ENCODE data around the gene TPH2.

Gene TPH2

DNA sequence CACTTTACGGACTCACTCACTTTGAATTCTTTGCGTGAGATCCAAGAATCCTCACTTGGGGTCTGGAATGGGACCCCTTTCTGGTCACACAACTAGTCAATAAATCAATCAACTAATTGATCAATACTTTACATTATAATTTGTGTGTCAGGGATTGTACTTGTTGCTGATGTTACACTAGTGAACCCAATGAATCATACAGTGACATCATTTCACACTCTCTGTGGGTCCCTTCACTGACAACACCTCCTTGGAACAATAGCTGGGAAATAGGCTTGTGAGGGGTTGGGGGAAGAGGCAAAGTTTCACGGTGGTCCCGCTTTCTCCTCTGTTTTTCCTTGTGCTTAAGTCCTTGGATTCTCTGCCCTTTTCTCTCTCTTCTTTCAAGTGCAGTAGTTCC is 35.0 kb downstream of the TPH2 start:
- no peaks in the 10 kb centered on the region for H3K4me1 ChIP-seq (ENCODE audit: insufficient read depth, insufficient read length)
- no peaks in the 10 kb centered on the region for H3K36me3 ChIP-seq (ENCODE audit: insufficient read depth, insufficient read length, low read length)
- TF ChIP-seq ZNF274 (IDR thresholded peaks at IDR 0.05; ENCODE audit: low read depth, low read length), result no peak
- no peak for TF ChIP-seq YY1 (IDR thresholded peaks at IDR 0.05; ENCODE audit: insufficient read depth, insufficient read length)
- TF ChIP-seq SUZ12 (IDR thresholded peaks at IDR 0.05; ENCODE audit: extremely low read depth, insufficient read depth, insufficient read length), result no peak
- no peak for DNase-seq (ENCODE audit: low read depth, low spot score)
- no peaks in the 10 kb centered on the region for H3K9me3 ChIP-seq (ENCODE audit: insufficient read depth, low read length)
- no peak overlapping the region for H3K9ac ChIP-seq (ENCODE audit: insufficient read length, low read depth)
- H3K27me3 ChIP-seq (ENCODE audit: insufficient read depth, insufficient read length), result no peaks in the 10 kb centered on the region
- H3K4me3 ChIP-seq (ENCODE audit: insufficient read length, low read depth), result no peak overlapping the region

DNA sequence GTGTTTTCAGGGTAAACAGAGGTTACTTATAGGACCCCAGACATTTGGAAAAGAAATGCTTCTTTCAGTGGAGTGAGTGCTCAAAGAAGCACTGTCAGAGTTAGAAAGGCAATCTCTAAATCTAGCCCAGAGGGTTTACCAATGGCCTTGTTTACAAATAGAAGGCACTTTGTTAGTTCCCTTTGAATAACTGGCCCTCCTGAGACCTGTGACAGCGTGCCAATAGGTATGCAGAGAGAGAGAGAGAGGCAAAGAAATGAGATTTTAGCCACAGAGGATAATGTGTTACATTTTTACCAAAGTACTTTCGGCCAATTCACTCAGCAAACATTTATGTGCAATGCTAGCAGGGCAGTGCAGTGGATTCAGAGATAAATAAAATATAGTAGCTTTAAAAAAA is 41.9 kb downstream of the TPH2 start:
- Histone ChIP-seq H3K9ac (ENCODE audit: insufficient read length, low read depth) (no peak overlapping the region), H3K4me1 (ENCODE audit: insufficient read depth, insufficient read length) (peaks cover 3% of the 10 kb centered on the region), H3K27me3 (ENCODE audit: insufficient read depth, insufficient read length) (no peaks in the 10 kb centered on the region), H3K4me3 (ENCODE audit: insufficient read length, low read depth) (no peak overlapping the region), H3K9me3 (ENCODE audit: insufficient read depth, low read length) (no peaks in the 10 kb centered on the region), H3K36me3 (ENCODE audit: insufficient read depth, insufficient read length, low read length) (no peaks in the 10 kb centered on the region)
- no peak for TF ChIP-seq YY1 (IDR thresholded peaks at IDR 0.05; ENCODE audit: insufficient read depth, insufficient read length)
- no peak for TF ChIP-seq ZNF274 (IDR thresholded peaks at IDR 0.05; ENCODE audit: low read depth, low read length)
- TF ChIP-seq SUZ12 (IDR thresholded peaks at IDR 0.05; ENCODE audit: extremely low read depth, insufficient read depth, insufficient read length), result no peak
- DNase-seq (ENCODE audit: low read depth, low spot score), result peak; percentile 23

DNA sequence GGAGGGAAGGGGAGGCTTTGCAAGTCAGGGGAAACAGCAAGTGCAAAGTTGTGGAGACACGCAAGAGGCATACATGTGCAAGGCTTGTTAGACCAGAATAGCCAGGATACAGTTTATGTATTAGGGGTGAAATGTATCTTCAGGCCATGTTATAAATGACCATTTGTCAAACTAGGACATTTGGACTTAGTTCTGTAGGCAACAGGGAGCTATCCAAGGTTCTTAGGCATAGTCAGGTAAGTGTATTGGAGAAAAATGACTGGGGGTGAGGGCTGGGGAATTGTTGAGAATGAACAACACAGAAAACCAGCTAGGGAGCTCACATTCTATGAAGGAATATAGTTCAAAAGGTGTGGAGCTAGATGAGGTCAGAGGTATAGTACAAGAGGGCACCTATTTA is 42.5 kb downstream of the TPH2 start:
- H3K9ac ChIP-seq (ENCODE audit: insufficient read length, low read depth), result no peak overlapping the region
- no peak for DNase-seq (ENCODE audit: low read depth, low spot score)
- no peaks in the 10 kb centered on the region for H3K9me3 ChIP-seq (ENCODE audit: insufficient read depth, low read length)
- H3K27me3 ChIP-seq (ENCODE audit: insufficient read depth, insufficient read length), result no peaks in the 10 kb centered on the region
- H3K36me3 ChIP-seq (ENCODE audit: insufficient read depth, insufficient read length, low read length), result no peaks in the 10 kb centered on the region
- H3K4me1 ChIP-seq (ENCODE audit: insufficient read depth, insufficient read length), result peaks cover 3% of the 10 kb centered on the region
- TF ChIP-seq YY1 (IDR thresholded peaks at IDR 0.05; ENCODE audit: insufficient read depth, insufficient read length), result no peak
- no peak overlapping the region for H3K4me3 ChIP-seq (ENCODE audit: insufficient read length, low read depth)

DNA sequence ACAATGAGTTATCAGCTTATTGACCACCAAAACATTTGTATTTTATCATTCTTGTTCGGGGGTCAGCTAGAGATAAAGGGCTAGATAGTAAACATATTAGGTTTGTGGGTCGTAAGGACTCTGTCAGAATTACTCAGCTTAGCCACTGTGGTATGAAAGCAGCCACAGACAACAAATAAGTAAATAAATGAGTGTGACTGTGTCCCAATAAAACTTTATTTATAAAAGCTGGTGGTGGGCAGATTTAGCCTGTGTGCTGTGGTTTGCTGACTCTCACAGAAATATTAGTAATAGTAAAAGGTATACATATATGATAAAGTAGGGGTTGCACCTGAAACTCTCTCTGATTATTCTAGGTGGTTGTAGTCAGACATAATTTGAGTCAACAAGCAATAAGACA is 56.1 kb downstream of the TPH2 start:
- Histone ChIP-seq H3K36me3 (ENCODE audit: insufficient read depth, insufficient read length, low read length) (no peaks in the 10 kb centered on the region), H3K4me1 (ENCODE audit: insufficient read depth, insufficient read length) (no peaks in the 10 kb centered on the region), H3K27me3 (ENCODE audit: insufficient read depth, insufficient read length) (no peaks in the 10 kb centered on the region), H3K9ac (ENCODE audit: insufficient read length, low read depth) (no peak overlapping the region), H3K4me3 (ENCODE audit: insufficient read length, low read depth) (no peak overlapping the region), H3K9me3 (ENCODE audit: insufficient read depth, low read length) (no peaks in the 10 kb centered on the region)
- DNase-seq (ENCODE audit: low read depth, low spot score), result no peak
- TF ChIP-seq ZNF274 (IDR thresholded peaks at IDR 0.05; ENCODE audit: low read depth, low read length), result no peak
- no peak for TF ChIP-seq SUZ12 (IDR thresholded peaks at IDR 0.05; ENCODE audit: extremely low read depth, insufficient read depth, insufficient read length)
- no peak for TF ChIP-seq YY1 (IDR thresholded peaks at IDR 0.05; ENCODE audit: insufficient read depth, insufficient read length)

DNA sequence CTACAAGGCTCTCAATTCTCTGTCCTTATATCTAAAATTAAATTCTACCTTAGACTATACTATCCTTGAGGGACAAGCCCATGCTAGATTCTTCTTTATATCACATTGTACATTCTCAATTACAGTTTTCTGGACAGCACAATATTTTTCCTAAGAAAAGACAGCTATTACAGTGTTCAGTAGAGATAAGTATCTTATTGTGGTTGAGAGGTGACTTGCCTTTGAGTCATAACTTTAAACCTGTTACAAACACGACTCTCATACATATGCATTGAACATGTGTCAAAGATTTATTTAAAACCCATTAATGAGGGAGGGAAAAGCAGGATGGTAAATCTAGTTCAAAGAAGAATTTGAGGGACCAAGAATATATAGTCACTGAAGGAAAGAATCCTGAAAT is 61.1 kb downstream of the TPH2 start:
- DNase-seq (ENCODE audit: low read depth, low spot score), result no peak
- TF ChIP-seq SUZ12 (IDR thresholded peaks at IDR 0.05; ENCODE audit: extremely low read depth, insufficient read depth, insufficient read length), result no peak
- TF ChIP-seq YY1 (IDR thresholded peaks at IDR 0.05; ENCODE audit: insufficient read depth, insufficient read length), result no peak
- Histone ChIP-seq H3K4me3 (ENCODE audit: insufficient read length, low read depth) (no peak overlapping the region), H3K4me1 (ENCODE audit: insufficient read depth, insufficient read length) (no peaks in the 10 kb centered on the region), H3K9ac (ENCODE audit: insufficient read length, low read depth) (no peak overlapping the region), H3K27me3 (ENCODE audit: insufficient read depth, insufficient read length) (no peaks in the 10 kb centered on the region), H3K36me3 (ENCODE audit: insufficient read depth, insufficient read length, low read length) (no peaks in the 10 kb centered on the region), H3K9me3 (ENCODE audit: insufficient read depth, low read length) (no peaks in the 10 kb centered on the region)

DNA sequence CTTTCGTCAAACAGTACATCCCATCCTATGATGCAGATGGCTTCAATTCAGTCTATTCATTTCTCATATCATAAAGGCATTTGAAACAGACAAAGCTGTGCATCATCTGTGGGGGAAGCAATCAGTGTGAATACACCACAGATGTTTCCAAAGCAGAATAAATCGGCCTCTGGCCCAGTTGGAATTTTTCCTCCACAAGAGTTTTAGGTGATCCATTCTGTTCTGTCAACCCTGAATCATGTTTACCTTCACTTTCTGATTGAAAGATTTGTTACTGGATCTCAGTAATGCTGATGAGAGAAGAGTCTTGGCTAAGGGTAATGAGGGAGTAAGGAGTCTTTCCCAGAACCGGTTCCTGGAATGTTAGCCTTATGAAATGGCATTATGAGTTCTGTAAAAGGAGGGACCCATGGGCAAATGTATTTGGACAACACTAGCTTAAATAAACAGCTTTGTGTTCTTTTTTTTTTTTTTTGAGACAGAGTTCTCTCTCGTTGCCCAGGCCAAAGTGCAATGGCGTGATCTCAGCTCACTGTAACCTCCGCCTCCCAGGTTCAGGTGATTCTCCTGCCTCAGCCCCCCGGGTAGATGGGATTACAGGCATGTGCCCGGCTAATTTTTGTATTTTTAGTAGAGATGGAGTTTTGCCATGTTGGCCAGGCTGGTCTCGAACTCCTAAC is 62.5 kb downstream of the TPH2 start:
- H3K4me3 ChIP-seq (ENCODE audit: insufficient read length, low read depth), result no peak overlapping the region
- no peak for DNase-seq (ENCODE audit: low read depth, low spot score)
- no peaks in the 10 kb centered on the region for H3K27me3 ChIP-seq (ENCODE audit: insufficient read depth, insufficient read length)
- H3K9ac ChIP-seq (ENCODE audit: insufficient read length, low read depth), result no peak overlapping the region
- no peaks in the 10 kb centered on the region for H3K36me3 ChIP-seq (ENCODE audit: insufficient read depth, insufficient read length, low read length)
- TF ChIP-seq YY1 (IDR thresholded peaks at IDR 0.05; ENCODE audit: insufficient read depth, insufficient read length) (no peak), SUZ12 (IDR thresholded peaks at IDR 0.05; ENCODE audit: extremely low read depth, insufficient read depth, insufficient read length) (no peak), ZNF274 (IDR thresholded peaks at IDR 0.05; ENCODE audit: low read depth, low read length) (no peak)
- no peaks in the 10 kb centered on the region for H3K4me1 ChIP-seq (ENCODE audit: insufficient read depth, insufficient read length)
- no peaks in the 10 kb centered on the region for H3K9me3 ChIP-seq (ENCODE audit: insufficient read depth, low read length)

DNA sequence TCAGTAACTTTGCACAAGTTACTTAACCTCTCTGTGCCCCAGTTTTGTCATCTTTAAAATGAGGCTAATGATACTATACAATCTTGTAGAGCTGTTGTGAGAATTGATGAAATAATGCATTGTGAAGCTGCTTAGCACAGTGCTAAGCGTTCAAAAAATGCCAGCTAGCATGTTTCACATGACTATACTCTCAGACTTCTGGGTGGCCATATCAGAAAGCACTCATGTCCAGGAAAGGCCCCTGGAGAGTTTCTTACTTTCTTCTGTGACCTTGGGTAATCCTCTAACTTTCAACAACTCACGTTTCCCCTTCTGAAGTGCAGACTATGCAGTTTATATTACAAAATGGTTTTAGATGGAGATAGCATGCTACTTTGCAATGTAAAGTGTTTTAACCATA is 68.1 kb downstream of the TPH2 start:
- H3K9ac ChIP-seq (ENCODE audit: insufficient read length, low read depth), result no peak overlapping the region
- no peak for DNase-seq (ENCODE audit: low read depth, low spot score)
- TF ChIP-seq ZNF274 (IDR thresholded peaks at IDR 0.05; ENCODE audit: low read depth, low read length), result no peak
- no peaks in the 10 kb centered on the region for H3K27me3 ChIP-seq (ENCODE audit: insufficient read depth, insufficient read length)
- H3K4me1 ChIP-seq (ENCODE audit: insufficient read depth, insufficient read length), result no peaks in the 10 kb centered on the region
- no peaks in the 10 kb centered on the region for H3K9me3 ChIP-seq (ENCODE audit: insufficient read depth, low read length)
- H3K4me3 ChIP-seq (ENCODE audit: insufficient read length, low read depth), result no peak overlapping the region
- no peaks in the 10 kb centered on the region for H3K36me3 ChIP-seq (ENCODE audit: insufficient read depth, insufficient read length, low read length)

DNA sequence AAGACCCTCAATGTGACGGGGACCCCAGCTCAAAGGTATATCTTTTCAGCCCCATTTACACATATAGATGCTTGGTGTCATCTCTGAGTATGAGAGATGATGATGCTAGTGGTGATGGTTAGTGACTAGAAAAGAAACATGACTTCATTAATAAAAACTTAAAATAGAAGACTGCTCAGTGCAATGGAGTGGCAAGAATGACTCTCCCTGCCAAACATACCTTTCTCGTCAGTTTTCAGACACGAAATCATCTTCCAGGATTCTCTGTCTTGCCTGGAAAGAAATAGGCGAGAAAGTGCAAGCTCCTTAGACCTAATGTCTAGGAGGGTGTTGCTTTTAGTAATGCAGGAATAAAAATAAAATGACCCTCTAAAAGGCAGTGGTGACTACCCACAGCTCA is 71.7 kb downstream of the TPH2 start:
- DNase-seq (ENCODE audit: low read depth, low spot score), result no peak
- no peak overlapping the region for H3K9ac ChIP-seq (ENCODE audit: insufficient read length, low read depth)

More for the DNA sequence above, 71.7 kb downstream of the TPH2 start:
- H3K27me3 ChIP-seq (ENCODE audit: insufficient read depth, insufficient read length), result no peaks in the 10 kb centered on the region
- H3K4me3 ChIP-seq (ENCODE audit: insufficient read length, low read depth), result no peak overlapping the region
- H3K4me1 ChIP-seq (ENCODE audit: insufficient read depth, insufficient read length), result no peaks in the 10 kb centered on the region
- H3K9me3 ChIP-seq (ENCODE audit: insufficient read depth, low read length), result no peaks in the 10 kb centered on the region
- no peaks in the 10 kb centered on the region for H3K36me3 ChIP-seq (ENCODE audit: insufficient read depth, insufficient read length, low read length)
- TF ChIP-seq SUZ12 (IDR thresholded peaks at IDR 0.05; ENCODE audit: extremely low read depth, insufficient read depth, insufficient read length), result no peak
- TF ChIP-seq YY1 (IDR thresholded peaks at IDR 0.05; ENCODE audit: insufficient read depth, insufficient read length), result no peak
- no peak for TF ChIP-seq ZNF274 (IDR thresholded peaks at IDR 0.05; ENCODE audit: low read depth, low read length)
